IMR-90 (cell line): ENCODE measurements around the gene CKAP5.

ENCODE experiments used
- BHLHE40 ChIP-seq: fragments of 150-350 bp; IDR thresholded peaks from 2 replicates; pipeline ENCODE4 v1.6.1; 2016; ENCODE audit warnings: mild to moderate bottlenecking, low read depth, low read length
- CEBPB ChIP-seq: IDR thresholded peaks from 2 replicates; pipeline ENCODE4 v1.6.1; 2012; ENCODE audit warnings: low read depth, low read length, improper control_type of control experiment
- CTCF ChIP-seq: conservative IDR thresholded peaks from 2 replicates; pipeline ENCODE4 v1.5.1; 2012; ENCODE audit warnings: mild to moderate bottlenecking, low read depth, low read length, improper control_type of control experiment
- ELK1 ChIP-seq: fragments of 150-350 bp; IDR thresholded peaks from 2 replicates; pipeline ENCODE4 v1.6.1; 2016; ENCODE audit warnings: low read depth, mild to moderate bottlenecking, low read length, moderate library complexity, borderline replicate concordance
- FOS ChIP-seq: fragments of 150-350 bp; IDR thresholded peaks from 2 replicates; pipeline ENCODE4 v1.6.1; 2016; ENCODE audit warnings: low read depth, low read length
- MAZ ChIP-seq: IDR thresholded peaks from 2 replicates; pipeline ENCODE4 v1.6.1; 2012; ENCODE audit warnings: low read depth, mild to moderate bottlenecking, low read length, improper control_type of control experiment, moderate library complexity, borderline replicate concordance
- MXI1 ChIP-seq: IDR thresholded peaks from 2 replicates; pipeline ENCODE4 v1.6.1; 2012; ENCODE audit warnings: low read depth, mild to moderate bottlenecking, low read length, moderate library complexity, borderline replicate concordance
- NFE2L2 ChIP-seq: fragments of 150-350 bp; IDR thresholded peaks from 2 replicates; pipeline ENCODE4 v1.6.1; 2016; ENCODE audit warnings: low read depth, mild to moderate bottlenecking, low read length
- POLR2A ChIP-seq: IDR thresholded peaks from 2 replicates; pipeline ENCODE4 v1.6.1; 2012; ENCODE audit warnings: mild to moderate bottlenecking, low read depth, low read length
- RAD21 ChIP-seq: IDR thresholded peaks from 2 replicates; pipeline ENCODE4 v1.6.1; 2012; ENCODE audit warnings: low read length, improper control_type of control experiment
- SMC3 ChIP-seq: fragments of 150-350 bp; IDR thresholded peaks from 2 replicates; pipeline ENCODE4 v1.6.1; 2016; ENCODE audit warnings: low read depth, mild to moderate bottlenecking, antibody characterized with exemption, low read length, moderate library complexity
- USF2 ChIP-seq: fragments of 150-350 bp; IDR thresholded peaks from 2 replicates; pipeline ENCODE4 v1.6.1; 2017; ENCODE audit warnings: mild to moderate bottlenecking, antibody characterized with exemption, low read length, low read depth

GRCh38 chr11:46890665-46891064, 44.6 kb upstream of the CKAP5 start:
- TF ChIP-seq CTCF (no peak), BHLHE40 (no peak), ELK1 (no peak), MXI1 (no peak), NFE2L2 (no peak), POLR2A (no peak), FOS (no peak), SMC3 (no peak), CEBPB (no peak), USF2 (no peak), MAZ (no peak), RAD21 (no peak)
